NCI-H2227 (cell line): ENCODE results near the gene RANBP3L.

ENCODE experiments used
- DNase-seq: peaks from one replicate; lab custom pipeline; 2025; ENCODE audit not compliant: unreplicated experiment; lab: John Stamatoyannopoulos, UW

RANBP3L gene

DNA sequence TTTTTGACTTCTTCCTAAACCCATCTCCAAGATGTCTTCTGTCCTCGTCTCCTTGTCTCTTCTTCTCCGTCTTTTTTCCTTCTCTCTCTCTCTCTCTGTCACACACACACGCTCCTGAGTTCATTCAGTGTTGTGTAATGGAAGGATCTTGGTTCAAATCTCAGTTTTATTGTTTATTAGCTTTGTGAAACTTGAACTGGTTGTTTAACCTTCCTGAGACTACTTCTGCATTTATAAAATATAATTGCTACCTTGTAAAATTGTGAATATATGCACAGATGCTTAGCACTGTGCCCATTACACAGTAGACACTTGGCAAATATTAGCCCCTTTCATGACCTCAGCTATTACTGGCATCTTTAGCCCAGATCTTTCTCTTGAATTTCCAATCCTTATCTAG lies 57.6 kb downstream of the RANBP3L start:
- no peak for DNase-seq

DNA sequence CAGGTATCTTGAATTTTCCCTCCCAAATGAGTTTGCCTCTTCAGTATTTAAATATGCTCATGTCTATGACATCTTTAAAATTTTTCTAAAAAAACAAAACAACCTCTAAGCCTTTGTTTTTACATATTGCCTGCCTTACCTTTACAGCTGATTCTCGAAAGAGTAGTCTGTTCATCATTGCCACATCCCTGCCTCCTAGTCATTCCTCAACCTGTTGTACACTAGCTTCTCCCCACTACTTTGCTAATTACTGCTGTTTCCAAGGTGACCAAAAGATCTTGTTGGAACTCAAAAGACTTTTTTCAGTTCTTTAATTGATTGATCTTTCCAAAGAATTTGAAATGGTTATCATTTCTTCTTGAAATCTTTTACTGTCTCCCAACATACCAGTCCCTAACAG lies 58.0 kb downstream of the RANBP3L start:
- DNase-seq: no peak

DNA sequence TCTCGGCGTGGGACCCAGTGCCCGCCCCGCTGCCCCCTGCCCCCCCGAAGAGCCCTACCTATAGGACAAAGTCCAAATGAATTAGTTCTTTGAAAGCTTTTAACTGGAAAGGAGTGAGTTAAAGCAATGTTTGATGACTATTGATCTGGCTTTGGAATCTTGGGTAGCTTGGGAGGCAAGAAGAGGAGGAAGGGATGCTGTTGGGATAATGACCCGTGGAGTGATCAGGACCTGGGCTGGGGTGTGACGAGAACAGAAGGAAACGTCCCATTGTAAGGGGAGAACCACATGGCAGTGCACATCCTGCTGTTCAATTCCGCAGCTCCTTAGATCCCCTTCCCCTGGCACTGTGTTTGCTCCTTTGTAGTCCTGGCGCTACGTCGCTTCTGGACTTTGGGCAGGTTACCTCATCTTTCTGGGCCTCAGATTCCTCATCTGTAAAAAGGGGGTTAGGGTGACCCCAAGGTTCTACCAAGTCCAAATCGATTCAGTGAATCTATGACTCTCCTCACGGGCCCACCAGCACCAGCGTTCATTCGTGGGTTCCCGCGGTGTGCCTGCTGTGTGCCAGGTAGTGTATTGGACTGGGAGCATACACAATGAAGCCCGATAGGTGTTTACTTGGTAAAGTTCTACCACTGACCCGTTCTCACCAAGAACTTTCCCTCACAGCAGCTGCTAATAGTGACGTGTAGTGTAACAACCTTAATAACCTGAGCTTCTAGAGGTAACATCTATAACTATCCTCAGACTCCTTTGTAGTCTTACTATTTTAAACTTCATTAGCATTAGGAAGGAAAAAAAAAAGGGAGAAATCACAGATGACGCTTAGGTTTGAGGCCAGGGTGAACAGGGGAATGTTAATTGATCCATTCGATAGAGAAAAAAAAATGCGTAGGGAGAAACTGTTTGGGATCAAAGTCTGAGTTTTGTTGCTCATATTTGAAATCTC lies 58.9 kb downstream of the RANBP3L start:
- DNase-seq: peak; percentile 44

DNA sequence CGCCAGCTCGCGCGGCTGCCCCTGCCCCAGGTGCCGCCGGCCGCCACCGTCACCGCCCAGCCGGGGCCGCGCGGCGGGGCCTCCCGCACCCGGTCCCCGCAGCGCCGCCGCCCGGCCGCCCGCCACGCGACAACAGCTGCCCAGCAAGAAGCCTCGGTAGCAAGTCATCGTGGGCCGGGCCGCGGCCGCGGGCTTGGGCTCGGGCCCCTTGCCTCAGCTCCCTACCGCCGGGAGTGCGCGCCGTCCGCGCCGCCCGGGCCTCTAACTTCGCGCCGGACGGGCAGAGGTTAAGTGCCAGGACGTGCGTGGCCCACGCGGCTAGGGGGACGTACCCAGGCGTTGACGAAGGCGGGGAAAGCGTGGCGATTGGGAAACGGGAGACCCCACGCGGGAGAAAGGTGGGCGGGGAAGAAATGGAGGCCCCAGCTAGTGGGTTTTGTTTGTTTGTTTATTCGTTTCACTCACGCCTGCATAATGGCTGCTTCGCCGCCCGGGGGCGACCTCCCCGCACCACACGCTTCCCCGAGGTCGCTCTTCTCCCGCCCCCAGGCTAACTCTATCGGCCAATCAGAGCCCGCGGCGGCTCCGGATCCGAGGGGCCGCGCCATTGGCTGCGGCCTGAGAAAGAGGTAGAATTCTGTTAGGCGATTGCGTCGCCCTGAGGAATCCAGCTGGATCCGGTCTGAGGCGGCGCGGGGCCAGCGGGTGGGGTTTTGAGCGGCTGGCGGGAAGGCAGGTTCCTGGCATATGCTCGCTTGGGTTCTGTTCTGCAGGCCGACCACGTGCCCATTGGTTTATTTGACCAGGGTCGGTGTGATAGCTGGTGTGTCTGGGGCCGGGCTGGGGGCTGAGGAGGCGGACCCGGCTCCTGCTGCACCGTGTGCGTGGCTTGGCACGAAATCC lies 59.8 kb downstream of the RANBP3L start, which contains the start of gene NADK2:
NADK2 (minus strand) TSS at position 295 of the 903 bp plus-strand sequence; CDS start at position 168, 127 bp downstream.
- peak; percentile 99 for DNase-seq

DNA sequence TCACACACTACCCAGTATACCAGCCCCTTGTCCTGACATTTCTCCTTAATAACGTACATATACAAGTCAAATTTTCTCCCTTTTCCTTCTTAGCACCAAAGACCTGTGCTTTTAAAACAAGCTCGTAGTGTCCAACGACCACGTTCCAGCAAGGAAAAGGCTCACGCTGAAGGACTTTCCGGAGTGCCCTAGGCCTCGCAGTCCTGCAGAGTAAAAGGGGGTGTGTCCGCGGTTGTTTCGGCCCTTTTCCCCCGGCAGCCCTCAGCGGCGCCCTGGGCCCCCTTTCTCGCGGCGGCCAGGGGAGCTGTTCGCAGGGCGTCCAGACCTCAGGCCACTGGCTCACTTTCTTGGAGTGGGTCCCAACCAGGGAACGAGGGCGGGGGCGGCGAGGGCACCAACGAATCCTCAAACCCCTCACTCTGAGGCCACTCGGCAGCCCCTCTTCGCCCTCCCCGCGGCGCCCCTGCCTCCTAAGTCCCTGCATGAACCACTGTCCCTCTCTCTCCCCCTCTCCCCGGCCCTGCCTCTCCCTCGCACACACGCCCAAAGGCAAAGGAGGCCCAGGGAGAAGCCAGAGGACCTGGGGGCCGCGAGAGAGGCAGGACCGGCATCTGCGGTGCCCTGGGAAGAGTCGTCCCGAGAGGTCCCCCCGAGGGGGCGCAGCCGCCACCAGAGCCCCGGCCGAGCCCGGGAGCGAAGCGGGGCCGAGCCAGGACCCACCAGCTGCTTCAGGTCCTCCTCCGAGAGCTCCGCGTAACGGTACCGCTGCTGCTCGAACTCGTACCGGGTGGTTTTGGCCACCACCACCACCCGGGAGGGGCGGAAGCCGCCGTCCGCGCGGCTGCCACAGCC lies 60.7 kb downstream of the RANBP3L start:
- peak; percentile 81 for DNase-seq

DNA sequence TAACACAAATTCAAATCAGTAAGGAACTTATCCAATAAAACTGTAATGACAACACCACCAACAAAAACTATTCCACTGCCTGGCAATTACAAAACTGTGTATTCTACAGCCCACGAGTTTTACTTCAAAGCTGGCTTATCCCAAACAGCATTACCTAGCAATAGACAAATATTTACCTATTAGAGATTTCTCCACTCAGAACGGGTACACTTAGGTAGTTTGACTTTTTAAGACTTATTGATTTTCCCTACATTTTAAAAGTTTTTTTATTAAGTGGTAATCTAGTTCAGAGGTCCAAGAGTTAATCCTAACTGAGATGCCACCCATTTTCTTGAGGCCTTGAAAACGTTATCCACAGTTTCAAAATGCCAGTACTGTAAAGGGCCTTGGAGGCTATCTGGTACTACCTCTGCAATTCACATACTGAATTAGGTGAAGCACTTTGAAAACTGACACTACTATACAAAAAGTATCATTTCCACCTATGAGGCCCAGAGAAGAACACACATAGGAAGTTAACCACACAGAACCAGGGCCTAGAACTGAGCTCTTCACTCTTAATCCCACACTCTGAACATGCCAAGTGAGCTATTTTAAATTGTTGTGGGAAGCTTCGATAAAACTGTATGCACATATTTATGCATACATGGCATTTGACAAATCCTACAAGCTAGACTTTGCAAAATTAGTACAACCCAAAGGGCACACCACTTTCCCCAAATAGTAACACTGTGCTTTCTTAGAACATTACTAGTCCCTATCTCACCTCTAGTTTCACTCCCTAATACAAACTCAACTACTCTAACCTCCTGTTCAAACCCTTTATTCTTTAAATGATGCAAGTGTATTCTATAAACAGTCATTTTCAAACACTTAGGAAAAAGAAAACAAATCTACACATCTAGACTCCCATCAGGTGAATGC lies 62.1 kb downstream of the RANBP3L start:
- no peak for DNase-seq

DNA sequence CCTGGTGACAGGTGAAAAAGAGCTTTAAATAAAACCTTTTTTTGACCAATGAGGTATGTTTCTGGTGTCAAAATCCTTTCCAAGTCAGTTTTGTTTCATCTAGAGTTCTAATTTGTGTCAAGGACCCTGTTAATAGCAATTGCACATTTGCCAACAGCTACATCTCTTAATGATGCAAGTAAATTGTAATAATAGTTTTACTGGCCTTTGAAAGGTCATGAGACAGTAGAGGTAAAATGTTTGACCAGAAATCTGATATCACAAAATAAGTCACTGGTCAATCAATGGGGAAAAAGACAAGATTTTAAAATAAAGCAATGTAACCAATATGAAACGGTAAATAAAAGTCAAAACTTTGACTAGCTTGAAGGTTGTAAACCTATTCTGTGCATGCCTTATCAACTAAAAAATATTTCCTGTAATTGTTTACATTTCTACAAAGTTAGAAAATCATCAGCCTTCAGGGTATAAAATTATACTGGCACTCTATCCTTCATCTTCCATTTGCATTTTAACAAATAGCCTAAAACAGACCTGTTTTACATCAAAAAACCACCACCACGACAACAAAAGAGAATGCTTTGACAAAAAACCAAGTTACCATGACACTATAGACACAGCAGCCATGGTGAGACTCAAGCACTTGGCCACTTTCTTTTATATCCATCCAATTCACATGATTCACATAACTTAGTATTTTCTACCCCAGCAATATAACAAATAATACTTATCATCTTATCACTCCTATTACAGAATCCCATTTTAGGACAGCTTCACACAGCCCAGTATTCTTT lies 63.0 kb downstream of the RANBP3L start:
- no peak for DNase-seq

DNA sequence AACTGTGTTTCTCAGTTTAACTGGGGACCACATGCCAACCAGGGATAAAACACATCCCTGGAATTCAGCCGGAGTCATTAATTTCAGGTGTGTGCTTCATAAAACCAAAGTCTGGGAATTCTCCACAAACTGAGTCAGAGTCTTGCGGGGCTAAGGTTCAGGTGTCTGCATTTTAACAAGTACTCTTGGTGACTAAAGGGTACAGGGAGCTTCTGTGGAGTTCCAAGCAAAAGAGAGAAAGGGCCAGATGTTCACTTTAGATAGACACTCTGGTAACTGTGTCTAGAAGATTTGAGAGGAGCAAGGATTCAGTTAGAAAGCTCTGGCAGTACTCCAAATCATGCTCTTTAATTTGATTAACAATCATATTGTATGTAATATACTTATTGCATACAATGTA lies 64.0 kb downstream of the RANBP3L start:
- no peak for DNase-seq

DNA sequence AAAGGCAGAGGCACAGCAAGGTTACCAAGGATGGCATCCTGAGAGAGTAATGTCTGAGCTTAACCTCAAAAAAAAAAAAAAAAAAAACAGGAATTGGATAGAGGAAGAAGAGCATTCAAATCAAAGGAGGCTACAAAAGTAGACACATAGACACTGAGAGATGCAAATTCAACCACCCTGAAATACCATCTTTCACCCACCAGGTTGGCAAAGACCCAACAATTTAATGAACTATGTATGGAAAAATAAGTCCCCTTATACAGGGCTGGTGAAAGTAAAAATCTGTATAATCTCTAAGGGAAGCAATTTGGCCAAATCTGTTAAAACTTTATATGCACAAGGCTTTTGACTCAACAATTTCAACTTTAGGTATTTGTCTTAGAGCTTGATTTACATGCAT lies 64.9 kb downstream of the RANBP3L start:
- no peak for DNase-seq

DNA sequence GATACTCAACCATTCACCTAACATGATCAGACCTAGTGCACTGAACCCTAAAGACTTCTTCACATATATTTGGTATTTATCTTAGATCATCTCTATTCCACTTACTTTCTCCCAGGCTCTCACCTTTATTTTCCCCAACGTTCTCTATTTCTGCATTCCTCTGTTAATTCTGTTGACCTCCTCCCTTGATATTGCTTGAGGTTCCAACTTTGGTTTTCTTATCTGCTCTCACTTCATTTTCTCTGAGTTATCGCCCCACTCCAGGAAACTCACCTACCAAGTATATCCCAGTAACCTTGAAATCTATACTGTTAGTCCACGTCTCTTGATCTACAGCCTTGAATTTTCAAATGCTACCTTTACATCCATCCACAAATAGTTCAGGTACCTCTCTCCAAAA lies 69.2 kb downstream of the RANBP3L start:
- DNase-seq: no peak

DNA sequence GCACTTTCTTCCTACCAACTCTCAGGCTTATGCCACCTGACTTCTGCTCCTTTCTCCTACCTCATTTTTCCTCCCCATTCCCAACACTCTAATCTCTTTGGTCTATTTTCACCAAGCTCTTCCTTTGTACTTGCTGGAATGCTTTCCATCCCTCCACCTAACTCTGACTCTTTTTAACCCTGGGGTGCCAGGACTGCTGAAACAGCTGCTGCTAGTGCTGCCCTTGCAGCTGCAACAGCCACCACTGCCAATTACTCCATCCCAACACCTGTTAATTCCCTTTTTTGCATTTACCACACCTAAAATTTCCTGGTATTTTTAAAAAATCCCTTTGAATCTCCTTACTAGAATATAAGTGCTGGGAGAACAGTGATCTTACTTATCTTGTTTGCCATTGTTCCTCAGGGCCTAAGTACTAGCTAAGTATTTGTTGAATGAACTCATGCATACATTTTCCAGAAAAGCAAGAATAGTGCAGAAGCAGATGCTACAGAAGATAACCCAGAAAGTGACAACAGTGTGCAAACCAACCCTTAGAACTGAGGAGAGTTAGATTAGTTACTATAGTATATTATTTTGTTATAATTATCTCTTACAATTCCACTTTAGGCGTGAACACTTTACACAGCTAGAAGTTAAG lies 71.4 kb downstream of the RANBP3L start:
- DNase-seq: no peak

DNA sequence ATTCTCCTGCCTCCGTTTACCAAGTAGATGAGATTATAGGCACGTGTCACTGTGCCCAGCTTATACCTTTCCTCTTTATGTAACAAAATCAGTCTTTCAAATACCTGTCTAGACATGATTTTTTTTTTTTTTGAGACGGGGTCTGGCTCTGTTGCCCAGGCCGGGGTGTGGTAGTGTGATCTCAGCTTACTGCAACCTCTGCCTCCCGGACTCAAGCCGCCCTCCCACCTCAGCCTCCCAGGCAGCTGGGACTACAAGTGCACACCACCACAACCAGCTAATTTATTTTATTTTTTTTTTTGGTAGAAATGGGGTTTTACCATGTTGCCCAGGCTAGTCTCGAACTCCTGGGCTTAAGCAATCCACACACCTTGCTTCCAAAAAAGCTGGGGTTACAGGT lies 73.2 kb downstream of the RANBP3L start:
- DNase-seq: no peak

DNA sequence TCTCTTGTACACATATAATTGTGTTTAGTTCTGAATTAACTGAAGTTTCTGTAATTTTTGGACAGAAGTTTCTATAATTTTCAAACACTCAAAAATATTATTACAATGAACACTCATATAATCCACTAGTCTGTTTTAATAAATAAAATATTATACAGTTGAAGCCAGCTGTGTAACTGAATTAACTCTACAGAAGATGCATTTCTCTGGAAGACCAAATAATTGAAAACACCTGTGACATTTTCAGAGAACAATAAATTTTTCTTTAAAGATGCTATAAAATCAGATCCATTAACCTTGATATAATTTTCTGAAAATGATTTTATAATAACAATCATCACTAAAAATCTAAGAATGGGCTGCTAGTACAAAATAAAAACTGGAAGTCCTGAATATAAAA lies 74.7 kb downstream of the RANBP3L start:
- no peak for DNase-seq

DNA sequence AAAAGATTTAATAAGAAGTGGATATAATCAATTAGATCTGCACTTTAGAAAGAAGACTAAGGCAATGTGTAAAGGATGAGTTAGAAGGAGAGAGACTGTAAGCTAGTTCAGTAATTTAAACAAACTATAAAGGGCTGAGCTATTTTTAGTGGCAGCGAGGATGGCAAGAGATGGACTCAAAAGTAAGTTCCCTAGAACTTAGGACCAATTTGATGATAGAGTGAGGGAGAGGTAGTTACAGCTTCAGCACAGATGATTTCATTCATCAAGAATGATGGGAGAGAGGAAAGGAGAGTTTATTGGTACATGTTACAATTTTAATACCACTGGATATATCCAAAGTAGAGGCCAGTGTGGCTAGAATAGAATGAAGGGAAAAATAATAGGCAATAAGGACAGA lies 79.1 kb downstream of the RANBP3L start:
- DNase-seq: no peak

DNA sequence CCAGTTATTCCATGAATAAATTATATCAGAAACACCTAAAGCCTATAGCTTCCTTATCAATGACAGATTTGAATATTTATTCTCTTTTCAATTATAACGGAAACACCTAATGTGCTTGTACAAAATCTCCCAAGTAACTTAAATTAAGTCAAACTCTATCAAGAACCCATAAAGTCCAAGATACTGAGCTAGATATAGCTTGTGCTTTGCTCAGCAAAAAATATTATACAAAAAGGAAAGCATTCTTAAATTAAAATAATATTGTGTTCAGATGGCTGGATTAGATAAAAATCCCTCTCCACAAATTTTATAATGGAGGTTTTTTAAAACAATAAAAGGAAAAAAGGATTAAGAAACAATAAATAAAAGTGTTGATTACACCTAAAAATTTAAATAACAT lies 83.7 kb downstream of the RANBP3L start:
- no peak for DNase-seq

DNA sequence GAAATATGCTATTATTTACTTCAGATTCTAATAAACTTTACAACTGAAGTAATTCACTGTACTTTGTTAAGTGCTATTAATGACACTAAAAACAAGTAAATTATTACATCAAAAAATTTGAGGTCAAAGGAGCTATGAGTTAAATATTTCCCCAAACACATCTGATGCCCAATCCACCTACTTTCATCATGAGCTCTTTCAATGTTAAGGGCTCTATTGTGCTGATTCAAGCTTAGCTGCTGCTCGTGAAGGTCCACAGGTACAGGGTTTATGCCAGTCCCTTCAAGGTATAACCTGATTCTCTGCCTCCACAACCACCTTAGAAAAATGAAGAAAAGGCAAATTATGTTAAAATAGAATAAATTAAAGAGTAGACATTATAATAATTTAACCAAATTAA lies 84.1 kb downstream of the RANBP3L start:
- DNase-seq: no peak

DNA sequence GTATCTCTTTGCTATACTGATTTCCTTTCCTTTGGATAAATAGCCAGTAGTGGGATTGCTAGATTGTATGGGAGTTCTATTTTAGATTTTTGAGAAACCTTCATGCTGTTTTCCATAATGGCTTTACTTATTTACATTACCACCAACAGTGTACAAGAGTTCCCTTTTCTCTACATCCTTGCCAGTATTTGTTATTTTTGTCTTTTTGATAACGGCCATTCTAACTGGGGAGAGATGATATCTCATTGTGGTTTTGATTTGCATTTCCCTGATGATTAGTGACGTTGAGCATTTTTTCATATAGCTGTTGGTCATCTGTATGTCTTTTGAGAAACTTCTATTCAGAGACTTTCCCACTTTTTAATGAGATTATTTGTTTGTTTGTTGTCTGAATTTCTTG lies 85.8 kb downstream of the RANBP3L start:
- DNase-seq: no peak

DNA sequence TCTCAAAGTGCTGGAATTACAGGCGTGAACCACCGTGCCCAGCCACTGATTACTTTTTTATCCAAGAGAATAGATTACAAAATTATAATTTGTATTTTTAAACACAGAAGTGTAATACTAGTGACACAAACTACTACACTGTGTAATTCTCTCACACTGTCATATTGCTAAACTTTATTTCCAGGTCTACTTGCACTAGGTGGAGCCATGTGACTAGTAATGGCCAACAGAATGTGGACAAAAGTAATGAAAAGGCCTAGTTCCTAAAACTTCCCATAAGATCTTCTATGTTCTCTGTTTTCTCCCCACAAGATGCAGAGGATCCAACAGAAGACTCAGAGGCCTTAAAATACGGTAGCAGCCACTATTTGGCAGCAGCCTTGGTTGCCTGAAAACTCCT lies 87.3 kb downstream of the RANBP3L start:
- DNase-seq: no peak

DNA sequence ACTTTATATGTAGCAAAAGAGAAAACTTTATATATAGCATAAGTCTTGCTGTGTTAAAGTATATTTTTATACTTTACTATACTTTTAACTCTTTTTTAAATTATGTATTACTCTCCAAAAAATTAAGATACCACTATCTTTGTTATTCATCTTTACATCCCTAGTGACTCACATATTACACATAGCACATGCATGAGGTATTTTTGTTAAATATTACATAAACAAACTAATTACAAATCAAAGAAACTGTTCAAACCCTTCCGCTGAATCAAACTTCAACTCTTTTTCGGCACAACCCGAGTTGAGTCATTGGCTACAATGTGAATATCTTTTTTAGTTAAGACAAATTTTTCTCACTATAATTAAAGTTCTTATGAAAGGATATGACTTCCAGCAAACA lies 92.0 kb downstream of the RANBP3L start:
- DNase-seq: no peak
